Panc1 (cell line): Measurements from ENCODE around the gene RAB40A. TPM values are rescaled to one million over a fixed set of nuclear protein-coding genes. Genes with fewer than 3 reads are reported as not detected.

Source experiments
- ATAC-seq: fragments of 200-7000 bp; cut with Tn5 transposase; 2 replicates; pipeline ENCODE4 v1.9.1; 2020; ENCODE audit warnings: mild to moderate bottlenecking, moderate library complexity
- BruUV-seq: library from RNA; stranded (reverse); fragments of 400-500 nt; replicated peaks from 2 replicates; lab custom pipeline; 2021; lab: Mats Ljungman, UMichigan
- CTCF ChIA-PET: fragments of 300-600 bp; sonication (Branson Sonifier 250); formaldehyde crosslinking; loops from one replicate; lab custom pipeline; 2022; ENCODE audit warnings: antibody characterized with exemption; lab: Charles Lee
- POLR2A ChIA-PET: fragments of 300-600 bp; sonication (Branson Sonifier 250); formaldehyde crosslinking; loops from one replicate; lab custom pipeline; 2022; ENCODE audit warnings: antibody characterized with exemption; lab: Charles Lee
- DNase-seq: peaks from one replicate; pipeline ENCODE4 v3.0.0-alpha.2; 2010; ENCODE audit warnings: low read depth, low spot score
- H3K27ac ChIP-seq: 2 replicates; pipeline ENCODE4 v1.5.1; 2011; ENCODE audit warnings: mild to moderate bottlenecking, low read length, inconsistent platforms
- H3K27me3 ChIP-seq: fragments of 200-500 bp; sonication (Bioruptor generic); 2 replicates; pipeline ENCODE4 v1.6.0; 2014; ENCODE audit warnings: low read length, inconsistent platforms; ENCODE audit not compliant: control insufficient read depth, insufficient read depth
- H3K36me3 ChIP-seq: fragments of 200-500 bp; sonication (Bioruptor generic); 2 replicates; pipeline ENCODE4 v1.5.1; 2014; ENCODE audit warnings: inconsistent platforms, mild to moderate bottlenecking, low read length, moderate library complexity; ENCODE audit not compliant: control insufficient read depth, insufficient read depth
- H3K4me1 ChIP-seq: 2 replicates; pipeline ENCODE4 v1.5.1; 2011; ENCODE audit warnings: inconsistent platforms, mild to moderate bottlenecking, low read length, moderate library complexity; ENCODE audit not compliant: control insufficient read depth, insufficient read depth
- H3K4me3 ChIP-seq, 2 experiments: 2 replicates each; pipeline ENCODE4 v1.5.1; 2011 to 2012; ENCODE audit warnings: low read depth in 2 of 2, low read length in 2 of 2, mild to moderate bottlenecking in 2 of 2, inconsistent platforms in 1 of 2, moderate library complexity in 1 of 2
- H3K9me3 ChIP-seq: fragments of 200-500 bp; sonication (Bioruptor generic); 2 replicates; pipeline ENCODE4 v1.5.1; 2014; ENCODE audit warnings: low read depth, mild to moderate bottlenecking, inconsistent platforms, low read length, moderate library complexity; ENCODE audit not compliant: control insufficient read depth, insufficient read depth
- POLR2AphosphoS5 ChIP-seq: IDR thresholded peaks from 2 replicates; pipeline ENCODE4 v1.6.1; 2012; ENCODE audit warnings: mild to moderate bottlenecking, low read depth, low read length, moderate library complexity
- SIN3A ChIP-seq: IDR thresholded peaks from 2 replicates; pipeline ENCODE4 v1.6.1; 2012; ENCODE audit warnings: low read depth, mild to moderate bottlenecking, low read length, moderate library complexity, borderline replicate concordance; ENCODE audit not compliant: insufficient read depth
- TCF7L2 ChIP-seq: IDR thresholded peaks from 2 replicates; pipeline ENCODE4 v1.6.1; 2011; ENCODE audit warnings: mild to moderate bottlenecking, low read depth, low read length, inconsistent platforms
- in situ Hi-C: cut with HindIII; loops from 2 replicates; pipeline ENCODE4 v1.10.0; 2016; ENCODE audit warnings: low sequenced_read_pairs, low pct_unique_long_range_greater_than_20kb
- intact Hi-C: fragments of 100-400 bp; cut with micrococcal nuclease; formaldehyde crosslinking; loops from one replicate; pipeline ENCODE4 v1.10.0; 2022; ENCODE audit not compliant: unreplicated experiment
- total RNA-seq: library from RNA; stranded (reverse); gene quantifications from one replicate; pipeline ENCODE4 v1.2.1, GENCODE V29; 2021; ENCODE audit not compliant: unreplicated experiment
- TF ChIP-seq, protein P1 (sequence below): fragments of 450-650 bp; IDR thresholded peaks from 2 replicates; pipeline ENCODE4 v1.5.1; 2017; ENCODE audit warnings: mild to moderate bottlenecking
- TF ChIP-seq, protein P2 (sequence below), 2 experiments: IDR thresholded peaks; 2 replicates each; pipeline ENCODE4 v1.6.1; 2011 to 2012; ENCODE audit warnings: low read depth in 2 of 2, control low read depth in 1 of 2, low read length in 1 of 2, mild to moderate bottlenecking in 1 of 2, moderate library complexity in 1 of 2; ENCODE audit not compliant: insufficient read depth in 1 of 2

The RAB40A gene
- total RNA-seq, 1 experiment from 2014 or later = 0.26 TPM

DNA sequence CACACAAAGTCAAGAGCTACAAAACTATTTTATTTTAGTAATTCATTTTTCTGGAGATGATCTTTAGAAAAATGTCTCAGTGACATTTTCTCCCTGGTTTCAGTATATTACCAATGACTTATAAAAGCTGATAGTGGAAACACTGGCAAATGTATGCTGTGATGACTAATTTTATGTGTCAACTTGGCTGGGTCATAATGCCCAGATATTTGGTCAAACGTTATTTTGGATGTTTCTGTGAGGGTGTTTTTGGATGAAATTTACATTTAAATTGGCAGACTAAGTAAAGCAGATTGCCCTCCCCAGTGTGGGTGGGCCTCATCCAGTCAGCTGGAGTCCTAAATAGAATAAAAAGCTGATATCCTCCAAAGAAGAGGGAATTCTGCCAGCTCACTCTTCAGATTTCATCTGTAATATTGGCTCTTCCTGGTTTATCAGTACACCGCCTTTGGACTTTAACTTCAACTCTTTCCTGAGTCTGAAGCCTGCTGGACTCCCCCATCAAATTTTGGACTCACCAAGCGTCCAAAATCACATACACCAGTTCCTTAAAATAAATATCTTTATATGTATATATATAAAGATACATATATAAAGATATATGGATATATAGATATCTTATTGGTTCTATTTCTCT is 31.2 kb upstream of the RAB40A start:
- no peaks in the 10 kb centered on the region for H3K36me3 ChIP-seq
- intact Hi-C loops = no loop called here
- H3K27ac ChIP-seq = no peak overlapping the region
- no peaks in the 10 kb centered on the region for H3K27me3 ChIP-seq
- in situ Hi-C loops = no loop called here
- POLR2A ChIA-PET = no interaction called here
- TF ChIP-seq, protein P1, sequence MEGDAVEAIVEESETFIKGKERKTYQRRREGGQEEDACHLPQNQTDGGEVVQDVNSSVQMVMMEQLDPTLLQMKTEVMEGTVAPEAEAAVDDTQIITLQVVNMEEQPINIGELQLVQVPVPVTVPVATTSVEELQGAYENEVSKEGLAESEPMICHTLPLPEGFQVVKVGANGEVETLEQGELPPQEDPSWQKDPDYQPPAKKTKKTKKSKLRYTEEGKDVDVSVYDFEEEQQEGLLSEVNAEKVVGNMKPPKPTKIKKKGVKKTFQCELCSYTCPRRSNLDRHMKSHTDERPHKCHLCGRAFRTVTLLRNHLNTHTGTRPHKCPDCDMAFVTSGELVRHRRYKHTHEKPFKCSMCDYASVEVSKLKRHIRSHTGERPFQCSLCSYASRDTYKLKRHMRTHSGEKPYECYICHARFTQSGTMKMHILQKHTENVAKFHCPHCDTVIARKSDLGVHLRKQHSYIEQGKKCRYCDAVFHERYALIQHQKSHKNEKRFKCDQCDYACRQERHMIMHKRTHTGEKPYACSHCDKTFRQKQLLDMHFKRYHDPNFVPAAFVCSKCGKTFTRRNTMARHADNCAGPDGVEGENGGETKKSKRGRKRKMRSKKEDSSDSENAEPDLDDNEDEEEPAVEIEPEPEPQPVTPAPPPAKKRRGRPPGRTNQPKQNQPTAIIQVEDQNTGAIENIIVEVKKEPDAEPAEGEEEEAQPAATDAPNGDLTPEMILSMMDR = no peak
- TF ChIP-seq POLR2AphosphoS5 (no peak), TCF7L2 (no peak), SIN3A (no peak)
- TF ChIP-seq, protein P2, sequence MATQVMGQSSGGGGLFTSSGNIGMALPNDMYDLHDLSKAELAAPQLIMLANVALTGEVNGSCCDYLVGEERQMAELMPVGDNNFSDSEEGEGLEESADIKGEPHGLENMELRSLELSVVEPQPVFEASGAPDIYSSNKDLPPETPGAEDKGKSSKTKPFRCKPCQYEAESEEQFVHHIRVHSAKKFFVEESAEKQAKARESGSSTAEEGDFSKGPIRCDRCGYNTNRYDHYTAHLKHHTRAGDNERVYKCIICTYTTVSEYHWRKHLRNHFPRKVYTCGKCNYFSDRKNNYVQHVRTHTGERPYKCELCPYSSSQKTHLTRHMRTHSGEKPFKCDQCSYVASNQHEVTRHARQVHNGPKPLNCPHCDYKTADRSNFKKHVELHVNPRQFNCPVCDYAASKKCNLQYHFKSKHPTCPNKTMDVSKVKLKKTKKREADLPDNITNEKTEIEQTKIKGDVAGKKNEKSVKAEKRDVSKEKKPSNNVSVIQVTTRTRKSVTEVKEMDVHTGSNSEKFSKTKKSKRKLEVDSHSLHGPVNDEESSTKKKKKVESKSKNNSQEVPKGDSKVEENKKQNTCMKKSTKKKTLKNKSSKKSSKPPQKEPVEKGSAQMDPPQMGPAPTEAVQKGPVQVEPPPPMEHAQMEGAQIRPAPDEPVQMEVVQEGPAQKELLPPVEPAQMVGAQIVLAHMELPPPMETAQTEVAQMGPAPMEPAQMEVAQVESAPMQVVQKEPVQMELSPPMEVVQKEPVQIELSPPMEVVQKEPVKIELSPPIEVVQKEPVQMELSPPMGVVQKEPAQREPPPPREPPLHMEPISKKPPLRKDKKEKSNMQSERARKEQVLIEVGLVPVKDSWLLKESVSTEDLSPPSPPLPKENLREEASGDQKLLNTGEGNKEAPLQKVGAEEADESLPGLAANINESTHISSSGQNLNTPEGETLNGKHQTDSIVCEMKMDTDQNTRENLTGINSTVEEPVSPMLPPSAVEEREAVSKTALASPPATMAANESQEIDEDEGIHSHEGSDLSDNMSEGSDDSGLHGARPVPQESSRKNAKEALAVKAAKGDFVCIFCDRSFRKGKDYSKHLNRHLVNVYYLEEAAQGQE (IDR thresholded peaks at IDR 0.05; ENCODE audit: insufficient read depth in 1 of 2, low read depth in 2 of 2, low read length in 1 of 2) = no peak
- no peaks in the 10 kb centered on the region for H3K4me1 ChIP-seq
- CTCF ChIA-PET = no interaction called here
- H3K4me3 ChIP-seq = no peak overlapping the region
- no TSS peak for BruUV-seq
- ATAC-seq (no peak), DNase-seq (no peak)
- no peaks in the 10 kb centered on the region for H3K9me3 ChIP-seq

- H3K4me1 ChIP-seq = no peaks in the 10 kb centered on the region
- CTCF ChIA-PET = no interaction called here
- H3K27me3 ChIP-seq = no peaks in the 10 kb centered on the region
- no peaks in the 10 kb centered on the region for H3K9me3 ChIP-seq
- in situ Hi-C loops = no loop called here
- no peak for DNase-seq
- no peak for TF ChIP-seq TCF7L2
- no peak for TF ChIP-seq POLR2AphosphoS5
- TF ChIP-seq SIN3A = no peak
- TF ChIP-seq, protein P2 (IDR thresholded peaks at IDR 0.05; ENCODE audit: insufficient read depth in 1 of 2, low read depth in 2 of 2, low read length in 1 of 2) = no peak
- TF ChIP-seq, protein P1 = no peak
- no peak overlapping the region for H3K27ac ChIP-seq
- H3K36me3 ChIP-seq = no peaks in the 10 kb centered on the region
- intact Hi-C loops = no loop called here
- no peak overlapping the region for H3K4me3 ChIP-seq
- no TSS peak for BruUV-seq
- no peak for ATAC-seq
- POLR2A ChIA-PET = no interaction called here
Observed at GRCh38 chrX:103549916-103550315, 30.6 kb upstream of the RAB40A start.
